Neural cell (in vitro differentiated cells): ENCODE results near the gene RPL7L1. TPM values are rescaled to one million over a fixed set of nuclear protein-coding genes. Genes with fewer than 3 reads are reported as not detected.

Experiments used
- H2AFZ ChIP-seq: fragments of 200-600, 300-800 bp; sonication (generic), shearing (Covaris generic); 2 replicates; pipeline ENCODE4 v1.6.0; 2014; ENCODE audit warnings: low read depth, mild to moderate bottlenecking, antibody characterized with exemption, low read length, moderate library complexity
- H3F3A ChIP-seq: fragments of 200-600 bp; shearing (Covaris generic); 2 replicates; pipeline ENCODE4 v1.6.1; 2016; ENCODE audit warnings: mild to moderate bottlenecking, moderate library complexity, mixed read lengths, antibody characterized with exemption, low read length; ENCODE audit not compliant: insufficient read depth, poor library complexity, severe bottlenecking
- H3K27ac ChIP-seq: fragments of 200-600, 300-800 bp; sonication (generic), shearing (Covaris generic); 2 replicates; pipeline ENCODE4 v1.5.1; 2014; ENCODE audit warnings: mild to moderate bottlenecking, low read length, moderate library complexity
- H3K27me3 ChIP-seq: fragments of 300-800, 200-600 bp; sonication (generic), shearing (Covaris generic); 2 replicates; pipeline ENCODE4 v1.6.0; 2014; ENCODE audit warnings: mild to moderate bottlenecking, low read depth, low read length, moderate library complexity; ENCODE audit not compliant: insufficient read depth
- H3K36me3 ChIP-seq: fragments of 300-800, 200-600 bp; sonication (generic), shearing (Covaris generic); 2 replicates; pipeline ENCODE4 v1.5.1; 2014; ENCODE audit warnings: mild to moderate bottlenecking, antibody characterized with exemption, low read length, moderate library complexity; ENCODE audit not compliant: insufficient read depth
- H3K4me2 ChIP-seq: fragments of 300-800, 200-600 bp; sonication (generic), shearing (Covaris generic); 2 replicates; pipeline ENCODE4 v1.6.0; 2014; ENCODE audit warnings: mild to moderate bottlenecking, low read length
- H3K4me3 ChIP-seq: fragments of 300-800, 200-600 bp; sonication (generic), shearing (Covaris generic); 2 replicates; pipeline ENCODE4 v1.5.1; 2014; ENCODE audit warnings: mild to moderate bottlenecking, low read length, moderate library complexity
- H3K79me2 ChIP-seq: fragments of 200-600 bp; shearing (Covaris generic); replicated peaks from 2 replicates; pipeline ENCODE4 v1.6.0; 2014; ENCODE audit warnings: mild to moderate bottlenecking, low read length, moderate library complexity; ENCODE audit not compliant: insufficient read depth
- H3K9ac ChIP-seq: fragments of 300-800, 200-600 bp; sonication (generic), shearing (Covaris generic); 2 replicates; pipeline ENCODE4 v1.6.1; 2016; ENCODE audit warnings: mild to moderate bottlenecking, low read length, mixed read lengths
- H3K9me2 ChIP-seq: fragments of 200-600 bp; shearing (Covaris generic); 2 replicates; pipeline ENCODE4 v1.6.1; 2016; ENCODE audit warnings: mild to moderate bottlenecking, low read length, mixed read lengths; ENCODE audit not compliant: insufficient read depth
- H3K9me3 ChIP-seq: fragments of 200-600, 300-800 bp; sonication (generic), shearing (Covaris generic); 2 replicates; pipeline ENCODE4 v1.6.1; 2016; ENCODE audit warnings: mild to moderate bottlenecking, mixed run types, low read length, moderate library complexity, mixed read lengths
- H4K20me1 ChIP-seq: fragments of 200-600 bp; shearing (Covaris generic); 2 replicates; pipeline ENCODE4 v1.6.1; 2016; ENCODE audit warnings: mild to moderate bottlenecking, mixed run types; ENCODE audit not compliant: insufficient read depth
- EP300 ChIP-seq: fragments of 450-650 bp; conservative IDR thresholded peaks from 2 replicates; pipeline ENCODE4 v1.6.1; 2014; ENCODE audit warnings: antibody characterized with exemption, mild to moderate bottlenecking, moderate library complexity; ENCODE audit not compliant: poor library complexity, severe bottlenecking
- EZH2 ChIP-seq: fragments of 200-600, 300-800 bp; shearing (Covaris generic), sonication (generic); IDR thresholded peaks from 2 replicates; pipeline ENCODE4 v1.6.1; 2014; ENCODE audit warnings: antibody characterized with exemption, low read length, borderline replicate concordance, mild to moderate bottlenecking; ENCODE audit not compliant: insufficient read depth, poor library complexity, severe bottlenecking
- MXI1 ChIP-seq: fragments of 450-650 bp; conservative IDR thresholded peaks from 2 replicates; pipeline ENCODE4 v1.6.1; 2014; ENCODE audit warnings: antibody characterized with exemption, mild to moderate bottlenecking; ENCODE audit not compliant: poor library complexity, severe bottlenecking
- POLR2AphosphoS5 ChIP-seq: IDR thresholded peaks from 2 replicates; pipeline ENCODE4 v1.6.1; 2012
- RAD21 ChIP-seq: fragments of 450-650 bp; conservative IDR thresholded peaks from 2 replicates; pipeline ENCODE4 v1.6.1; 2014; ENCODE audit warnings: antibody characterized with exemption, mild to moderate bottlenecking, moderate library complexity
- SMC3 ChIP-seq: fragments of 450-650 bp; conservative IDR thresholded peaks from 2 replicates; pipeline ENCODE4 v1.6.1; 2014; ENCODE audit warnings: antibody characterized with exemption, mild to moderate bottlenecking, moderate library complexity; ENCODE audit not compliant: poor library complexity
- TAF1 ChIP-seq: IDR thresholded peaks from 2 replicates; pipeline ENCODE4 v1.6.1; 2012; ENCODE audit warnings: low read depth
- polyA plus RNA-seq: library from polyadenylated mRNA; depleted of rRNA; stranded (reverse); fragments of >200 nt; gene quantifications from 2 replicates; pipeline ENCODE4 v1.2.3, GENCODE V29; 2014
- TF ChIP-seq, protein P1 (sequence below): IDR thresholded peaks from 2 replicates; pipeline ENCODE4 v1.6.1; 2012; ENCODE audit warnings: borderline replicate concordance
- TF ChIP-seq, protein P2 (sequence below): fragments of 450-650 bp; IDR thresholded peaks from 2 replicates; pipeline ENCODE4 v1.5.1; 2014; ENCODE audit warnings: antibody characterized with exemption, mild to moderate bottlenecking, moderate library complexity; ENCODE audit not compliant: poor library complexity, severe bottlenecking

Gene RPL7L1
- polyA plus RNA-seq, 1 donor from 2014 or later = 88.5 TPM

DNA sequence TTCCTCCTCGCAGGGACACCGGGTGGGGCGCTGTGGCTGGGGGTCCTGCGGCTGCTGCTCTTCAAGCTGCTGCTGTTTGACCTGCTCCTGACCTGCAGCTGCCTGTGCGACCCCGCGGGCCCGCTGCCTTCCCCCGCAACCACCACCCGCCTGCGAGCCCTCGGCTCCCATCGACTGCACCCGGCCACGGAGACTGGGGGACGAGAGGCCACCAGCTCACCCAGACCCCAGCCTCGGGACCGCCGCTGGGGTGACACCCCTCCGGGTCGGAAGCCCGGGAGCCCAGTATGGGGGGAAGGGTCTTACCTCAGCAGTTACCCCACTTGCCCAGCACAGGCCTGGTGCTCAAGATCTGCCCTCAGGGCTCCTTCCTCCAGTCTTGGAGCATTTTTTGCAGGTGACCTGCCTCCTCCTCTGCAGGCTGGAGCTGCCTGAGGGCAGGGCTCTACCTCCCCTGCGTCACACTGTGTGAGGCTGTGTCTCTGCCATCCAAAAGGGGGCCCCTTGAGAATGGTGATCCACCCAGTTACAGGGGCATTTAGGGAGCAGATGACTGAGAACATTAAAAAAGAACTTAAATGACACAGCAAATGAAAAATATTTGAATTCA lies 45.9 kb downstream of the RPL7L1 start:
- no peaks in the 10 kb centered on the region for H3K9me3 ChIP-seq
- H3K9me2 ChIP-seq = no peaks in the 10 kb centered on the region
- H3F3A ChIP-seq = no peaks in the 10 kb centered on the region
- no peaks in the 10 kb centered on the region for H3K79me2 ChIP-seq
- no peak overlapping the region for H2AFZ ChIP-seq
- no peaks in the 10 kb centered on the region for H3K36me3 ChIP-seq
- no peak overlapping the region for H3K4me3 ChIP-seq
- H4K20me1 ChIP-seq = no peaks in the 10 kb centered on the region
- H3K4me2 ChIP-seq = no peak overlapping the region
- TF ChIP-seq POLR2AphosphoS5 (no peak), EP300 (no peak), EZH2 (no peak), RAD21 (no peak), SMC3 (no peak)
- no peaks in the 10 kb centered on the region for H3K27me3 ChIP-seq
- H3K27ac ChIP-seq = no peak overlapping the region
- no peak overlapping the region for H3K9ac ChIP-seq

DNA sequence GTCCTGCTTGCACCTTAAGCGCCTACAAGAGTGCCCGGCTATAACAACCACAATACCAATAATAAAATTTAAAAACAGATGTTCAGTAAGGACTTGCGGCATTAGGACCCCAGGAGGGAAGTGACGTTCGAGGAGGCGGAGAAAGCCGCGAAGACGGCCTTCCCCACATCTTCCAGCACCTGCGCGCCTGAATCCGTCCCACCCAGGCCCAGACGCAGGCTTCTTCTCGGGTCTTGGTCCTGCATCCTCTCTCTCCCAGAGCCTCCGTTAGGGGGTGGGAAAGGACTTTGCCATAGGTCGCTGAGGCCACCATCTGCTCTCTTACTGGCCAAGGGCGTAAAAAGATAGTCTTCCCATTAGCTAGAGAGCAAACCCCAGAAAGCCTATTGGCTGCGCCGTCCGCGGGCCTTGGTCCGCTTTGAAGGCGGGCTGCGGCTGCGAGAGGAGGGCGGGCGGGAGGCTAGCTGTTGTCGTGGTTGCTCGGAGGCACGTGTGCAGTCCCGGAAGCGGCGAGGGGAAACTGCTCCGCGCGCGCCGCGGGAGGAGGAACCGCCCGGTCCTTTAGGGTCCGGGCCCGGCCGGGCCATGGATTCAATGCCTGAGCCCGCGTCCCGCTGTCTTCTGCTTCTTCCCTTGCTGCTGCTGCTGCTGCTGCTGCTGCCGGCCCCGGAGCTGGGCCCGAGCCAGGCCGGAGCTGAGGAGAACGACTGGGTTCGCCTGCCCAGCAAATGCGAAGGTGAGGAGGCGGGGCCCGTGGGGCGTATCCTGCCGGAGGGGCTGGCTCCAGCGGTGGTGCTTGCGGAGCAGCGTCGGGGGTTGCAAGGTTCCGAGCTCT lies 49.8 kb downstream of the RPL7L1 start, which contains the start of gene CNPY3:
TSS of gene CNPY3 (plus strand) at position 495 of the 835 bp plus-strand sequence. CDS start at position 586, 91 bp downstream.
- H3K27me3 ChIP-seq = no peaks in the 10 kb centered on the region
- peak within 1 kb of the TSS; percentile 90 for H3K9ac ChIP-seq
- peak within 1 kb of the TSS; percentile 97 for H3K4me2 ChIP-seq
- H3K4me3 ChIP-seq = peak within 1 kb of the TSS; percentile 88
- peak within 1 kb of the TSS; percentile 99 for H3K27ac ChIP-seq
- H3F3A ChIP-seq = no peaks in the 10 kb centered on the region
- H3K79me2 ChIP-seq = peaks cover 20% of the 10 kb centered on the region
- H4K20me1 ChIP-seq = no peaks in the 10 kb centered on the region
- no peaks in the 10 kb centered on the region for H3K36me3 ChIP-seq
- H2AFZ ChIP-seq = peak within 1 kb of the TSS; percentile 97
- H3K9me3 ChIP-seq = no peaks in the 10 kb centered on the region
- TF ChIP-seq, protein P1, sequence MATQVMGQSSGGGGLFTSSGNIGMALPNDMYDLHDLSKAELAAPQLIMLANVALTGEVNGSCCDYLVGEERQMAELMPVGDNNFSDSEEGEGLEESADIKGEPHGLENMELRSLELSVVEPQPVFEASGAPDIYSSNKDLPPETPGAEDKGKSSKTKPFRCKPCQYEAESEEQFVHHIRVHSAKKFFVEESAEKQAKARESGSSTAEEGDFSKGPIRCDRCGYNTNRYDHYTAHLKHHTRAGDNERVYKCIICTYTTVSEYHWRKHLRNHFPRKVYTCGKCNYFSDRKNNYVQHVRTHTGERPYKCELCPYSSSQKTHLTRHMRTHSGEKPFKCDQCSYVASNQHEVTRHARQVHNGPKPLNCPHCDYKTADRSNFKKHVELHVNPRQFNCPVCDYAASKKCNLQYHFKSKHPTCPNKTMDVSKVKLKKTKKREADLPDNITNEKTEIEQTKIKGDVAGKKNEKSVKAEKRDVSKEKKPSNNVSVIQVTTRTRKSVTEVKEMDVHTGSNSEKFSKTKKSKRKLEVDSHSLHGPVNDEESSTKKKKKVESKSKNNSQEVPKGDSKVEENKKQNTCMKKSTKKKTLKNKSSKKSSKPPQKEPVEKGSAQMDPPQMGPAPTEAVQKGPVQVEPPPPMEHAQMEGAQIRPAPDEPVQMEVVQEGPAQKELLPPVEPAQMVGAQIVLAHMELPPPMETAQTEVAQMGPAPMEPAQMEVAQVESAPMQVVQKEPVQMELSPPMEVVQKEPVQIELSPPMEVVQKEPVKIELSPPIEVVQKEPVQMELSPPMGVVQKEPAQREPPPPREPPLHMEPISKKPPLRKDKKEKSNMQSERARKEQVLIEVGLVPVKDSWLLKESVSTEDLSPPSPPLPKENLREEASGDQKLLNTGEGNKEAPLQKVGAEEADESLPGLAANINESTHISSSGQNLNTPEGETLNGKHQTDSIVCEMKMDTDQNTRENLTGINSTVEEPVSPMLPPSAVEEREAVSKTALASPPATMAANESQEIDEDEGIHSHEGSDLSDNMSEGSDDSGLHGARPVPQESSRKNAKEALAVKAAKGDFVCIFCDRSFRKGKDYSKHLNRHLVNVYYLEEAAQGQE = peak; percentile 27
- TF ChIP-seq SMC3 = no peak
- TF ChIP-seq RAD21 = peak; percentile 19
- peak; percentile 17 for TF ChIP-seq EP300
- peak; percentile 86 for TF ChIP-seq POLR2AphosphoS5
- no peak for TF ChIP-seq EZH2
- TF ChIP-seq, protein P2, sequence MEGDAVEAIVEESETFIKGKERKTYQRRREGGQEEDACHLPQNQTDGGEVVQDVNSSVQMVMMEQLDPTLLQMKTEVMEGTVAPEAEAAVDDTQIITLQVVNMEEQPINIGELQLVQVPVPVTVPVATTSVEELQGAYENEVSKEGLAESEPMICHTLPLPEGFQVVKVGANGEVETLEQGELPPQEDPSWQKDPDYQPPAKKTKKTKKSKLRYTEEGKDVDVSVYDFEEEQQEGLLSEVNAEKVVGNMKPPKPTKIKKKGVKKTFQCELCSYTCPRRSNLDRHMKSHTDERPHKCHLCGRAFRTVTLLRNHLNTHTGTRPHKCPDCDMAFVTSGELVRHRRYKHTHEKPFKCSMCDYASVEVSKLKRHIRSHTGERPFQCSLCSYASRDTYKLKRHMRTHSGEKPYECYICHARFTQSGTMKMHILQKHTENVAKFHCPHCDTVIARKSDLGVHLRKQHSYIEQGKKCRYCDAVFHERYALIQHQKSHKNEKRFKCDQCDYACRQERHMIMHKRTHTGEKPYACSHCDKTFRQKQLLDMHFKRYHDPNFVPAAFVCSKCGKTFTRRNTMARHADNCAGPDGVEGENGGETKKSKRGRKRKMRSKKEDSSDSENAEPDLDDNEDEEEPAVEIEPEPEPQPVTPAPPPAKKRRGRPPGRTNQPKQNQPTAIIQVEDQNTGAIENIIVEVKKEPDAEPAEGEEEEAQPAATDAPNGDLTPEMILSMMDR = peak; percentile 60
- TF ChIP-seq TAF1 = peak; percentile 59
- TF ChIP-seq MXI1 = peak; percentile 99
- no peaks in the 10 kb centered on the region for H3K9me2 ChIP-seq
